ENCODE data around the gene CYP11A1.

DNA sequence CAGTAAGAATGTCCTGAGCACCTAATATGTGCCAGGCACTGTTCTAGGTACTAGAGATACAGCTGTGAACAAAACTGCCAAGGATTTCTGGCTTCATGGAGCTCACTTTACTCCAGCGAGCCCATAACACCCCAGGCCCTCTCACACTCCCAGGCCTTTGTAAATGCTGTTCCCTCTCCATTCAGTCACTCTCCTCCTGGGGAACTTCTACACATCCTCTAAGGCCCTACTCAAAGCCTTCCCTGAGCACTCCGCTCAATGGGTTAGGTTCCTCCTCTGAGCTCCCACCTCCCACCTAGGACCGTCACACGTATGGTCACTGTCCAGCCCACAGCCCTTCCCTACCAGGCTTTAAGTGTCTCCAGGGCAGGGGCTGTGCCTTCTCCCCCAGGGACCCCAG is 39.1 kb upstream of the CYP11A1 start:
- TF ChIP-seq POLR2AphosphoS5 (IDR thresholded peaks at IDR 0.05; ENCODE audit: borderline replicate concordance, low read depth, low read length) (no peak), EZH2 (IDR thresholded peaks at IDR 0.05) (no peak)

Data from SK-N-MC (cell line).